SK-N-SH treated with all-trans-retinoic acid at 6 μM for 48 hours (cell line): Measurements from ENCODE around the gene EFCAB12.

Experiments
- OSR1 ChIP-seq: fragments of 250-450 bp; sonication (Bioruptor Pico); IDR thresholded peaks from 2 replicates; pipeline ENCODE4 v1.8.0; 2022; ENCODE audit warnings: moderate library complexity, mild to moderate bottlenecking, inconsistent platforms
- PPARA ChIP-seq: fragments of 250-450 bp; sonication (Bioruptor Pico); IDR thresholded peaks from 2 replicates; pipeline ENCODE4 v1.5.0; 2020; ENCODE audit warnings: mild to moderate bottlenecking, borderline replicate concordance
- RARB ChIP-seq: fragments of 250-450 bp; sonication (Bioruptor Pico); IDR thresholded peaks from 2 replicates; pipeline ENCODE4 v1.8.0; 2021; ENCODE audit warnings: mild to moderate bottlenecking, moderate library complexity
- TF ChIP-seq, protein P1 (sequence below): fragments of 250-450 bp; sonication (Bioruptor Pico); IDR thresholded peaks from 2 replicates; pipeline ENCODE4 v1.8.0; 2020; ENCODE audit warnings: mild to moderate bottlenecking, moderate library complexity, borderline replicate concordance

GRCh38 chr3:129449279-129450115 lies 21.1 kb upstream of the EFCAB12 start:
- TF ChIP-seq OSR1 = no peak
- TF ChIP-seq PPARA = no peak
- TF ChIP-seq RARB = no peak
- TF ChIP-seq, protein P1, sequence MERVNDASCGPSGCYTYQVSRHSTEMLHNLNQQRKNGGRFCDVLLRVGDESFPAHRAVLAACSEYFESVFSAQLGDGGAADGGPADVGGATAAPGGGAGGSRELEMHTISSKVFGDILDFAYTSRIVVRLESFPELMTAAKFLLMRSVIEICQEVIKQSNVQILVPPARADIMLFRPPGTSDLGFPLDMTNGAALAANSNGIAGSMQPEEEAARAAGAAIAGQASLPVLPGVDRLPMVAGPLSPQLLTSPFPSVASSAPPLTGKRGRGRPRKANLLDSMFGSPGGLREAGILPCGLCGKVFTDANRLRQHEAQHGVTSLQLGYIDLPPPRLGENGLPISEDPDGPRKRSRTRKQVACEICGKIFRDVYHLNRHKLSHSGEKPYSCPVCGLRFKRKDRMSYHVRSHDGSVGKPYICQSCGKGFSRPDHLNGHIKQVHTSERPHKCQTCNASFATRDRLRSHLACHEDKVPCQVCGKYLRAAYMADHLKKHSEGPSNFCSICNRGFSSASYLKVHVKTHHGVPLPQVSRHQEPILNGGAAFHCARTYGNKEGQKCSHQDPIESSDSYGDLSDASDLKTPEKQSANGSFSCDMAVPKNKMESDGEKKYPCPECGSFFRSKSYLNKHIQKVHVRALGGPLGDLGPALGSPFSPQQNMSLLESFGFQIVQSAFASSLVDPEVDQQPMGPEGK (CRISPR knock-in tag) = no peak
